ENCODE measurements around the gene UFC1.

The UFC1 gene

DNA sequence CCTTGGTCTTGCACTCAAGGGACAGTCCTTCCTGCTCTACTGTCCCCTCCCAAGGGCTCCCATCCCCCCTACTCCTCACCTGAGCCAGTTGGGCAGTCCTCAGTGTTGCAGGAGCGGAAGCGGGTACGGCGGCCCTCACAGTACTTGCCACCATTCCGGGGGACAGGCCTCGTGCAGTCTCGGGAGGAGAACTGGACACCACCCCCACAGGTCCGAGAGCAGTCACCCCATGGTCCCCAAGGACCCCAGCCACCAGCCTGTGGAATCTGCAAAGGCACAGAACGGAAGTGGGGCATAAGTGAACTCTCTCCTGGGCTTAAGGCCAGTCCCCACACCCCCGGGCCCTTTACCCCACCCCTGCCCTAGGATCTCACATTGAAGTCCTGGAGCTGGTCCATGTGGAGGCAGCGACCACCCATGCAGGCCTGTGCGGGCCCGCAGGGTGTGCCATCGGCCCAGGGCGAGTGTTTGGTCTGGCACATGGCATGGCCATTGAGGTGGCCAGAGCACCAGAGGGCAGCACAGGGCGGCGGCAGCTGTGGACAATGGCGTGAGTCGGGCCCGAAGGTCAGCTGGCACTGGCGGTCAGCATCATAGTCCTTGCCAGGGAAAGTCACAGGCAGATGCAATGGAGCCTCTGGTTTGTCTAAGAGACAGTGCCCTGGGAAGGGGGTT is 39.9 kb downstream of the UFC1 start:
- DNase-seq (ENCODE audit: low read depth), result no peak

GRCh38 chr1:161195171-161195570 is 41.4 kb downstream of the UFC1 start:
- DNase-seq (ENCODE audit: low read depth), result no peak

- no peak for DNase-seq (ENCODE audit: low read depth)
Measured at GRCh38 chr1:161196111-161196510, 42.3 kb downstream of the UFC1 start.

- DNase-seq (ENCODE audit: low read depth), result no peak
Measured at GRCh38 chr1:161196521-161197451, 43.0 kb downstream of the UFC1 start.

GRCh38 chr1:161197560-161198193 is 43.9 kb downstream of the UFC1 start:
- DNase-seq (ENCODE audit: low read depth), result no peak

- no peak for DNase-seq (ENCODE audit: low read depth)
Measured at GRCh38 chr1:161198194-161198896, 44.6 kb downstream of the UFC1 start.

DNA sequence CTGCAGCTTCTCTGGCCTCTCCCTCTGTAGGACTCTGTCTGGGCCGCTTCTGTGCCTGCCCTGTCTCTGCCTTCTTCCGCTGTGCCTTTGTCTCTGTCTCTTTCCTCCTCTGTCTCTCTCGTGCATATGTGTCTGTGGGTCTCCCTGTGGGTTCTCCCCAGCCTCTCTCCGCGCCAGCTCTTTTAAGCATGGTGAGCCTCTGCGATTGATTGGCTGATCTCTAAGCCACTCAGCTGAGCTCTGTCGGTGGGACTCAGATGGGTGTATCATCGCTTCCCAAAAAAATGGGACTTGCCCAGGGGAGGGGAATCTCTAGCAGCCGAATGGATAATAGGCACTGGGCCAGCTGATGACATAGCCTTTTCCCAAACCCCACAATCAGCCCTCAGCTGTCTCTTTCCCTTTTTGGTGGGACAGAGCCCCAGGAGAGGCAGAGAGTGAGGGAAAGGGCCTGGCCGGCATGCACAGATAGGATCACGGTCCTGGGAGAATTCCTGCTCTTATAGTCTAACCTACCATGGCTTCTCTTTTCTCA is 45.2 kb downstream of the UFC1 start, which contains the start of gene ADAMTS4:
Gene ADAMTS4, minus strand, starts transcription at position 158 of the 535 bp plus-strand sequence. CDS start 427 bp downstream, outside the sequence.
- DNase-seq (ENCODE audit: low read depth), result no peak

- no peak for DNase-seq (ENCODE audit: low read depth)
Measured at GRCh38 chr1:161199506-161200139, 45.8 kb downstream of the UFC1 start.

DNA sequence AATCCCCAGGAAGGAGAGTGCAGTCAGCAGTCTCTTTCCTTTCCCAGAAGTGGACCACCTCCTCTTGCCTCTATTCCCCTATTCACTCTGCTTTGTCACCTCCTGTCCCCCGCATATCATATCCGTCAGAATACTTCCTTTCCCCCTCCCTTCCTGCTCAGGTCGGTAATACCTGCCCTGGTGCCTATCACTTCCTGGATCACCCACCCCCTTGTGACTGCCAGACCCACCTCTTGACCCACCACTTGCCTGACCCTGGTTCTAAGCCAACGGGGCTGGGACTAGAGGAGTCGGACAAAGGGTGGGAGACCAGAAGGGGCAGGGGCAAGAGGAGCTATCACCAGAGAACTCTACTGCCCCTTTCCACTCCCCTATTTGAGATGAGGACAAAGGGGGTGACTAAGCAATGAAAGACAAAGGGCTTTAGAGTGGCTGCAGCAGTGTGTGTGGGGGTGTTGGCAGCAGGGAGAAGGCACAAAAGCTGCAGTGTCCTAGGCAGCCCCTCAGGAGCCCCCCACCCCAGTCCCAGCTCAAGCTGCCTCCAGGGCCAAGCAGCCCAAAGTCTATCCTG is 46.7 kb downstream of the UFC1 start:
- DNase-seq (ENCODE audit: low read depth), result no peak

DNA sequence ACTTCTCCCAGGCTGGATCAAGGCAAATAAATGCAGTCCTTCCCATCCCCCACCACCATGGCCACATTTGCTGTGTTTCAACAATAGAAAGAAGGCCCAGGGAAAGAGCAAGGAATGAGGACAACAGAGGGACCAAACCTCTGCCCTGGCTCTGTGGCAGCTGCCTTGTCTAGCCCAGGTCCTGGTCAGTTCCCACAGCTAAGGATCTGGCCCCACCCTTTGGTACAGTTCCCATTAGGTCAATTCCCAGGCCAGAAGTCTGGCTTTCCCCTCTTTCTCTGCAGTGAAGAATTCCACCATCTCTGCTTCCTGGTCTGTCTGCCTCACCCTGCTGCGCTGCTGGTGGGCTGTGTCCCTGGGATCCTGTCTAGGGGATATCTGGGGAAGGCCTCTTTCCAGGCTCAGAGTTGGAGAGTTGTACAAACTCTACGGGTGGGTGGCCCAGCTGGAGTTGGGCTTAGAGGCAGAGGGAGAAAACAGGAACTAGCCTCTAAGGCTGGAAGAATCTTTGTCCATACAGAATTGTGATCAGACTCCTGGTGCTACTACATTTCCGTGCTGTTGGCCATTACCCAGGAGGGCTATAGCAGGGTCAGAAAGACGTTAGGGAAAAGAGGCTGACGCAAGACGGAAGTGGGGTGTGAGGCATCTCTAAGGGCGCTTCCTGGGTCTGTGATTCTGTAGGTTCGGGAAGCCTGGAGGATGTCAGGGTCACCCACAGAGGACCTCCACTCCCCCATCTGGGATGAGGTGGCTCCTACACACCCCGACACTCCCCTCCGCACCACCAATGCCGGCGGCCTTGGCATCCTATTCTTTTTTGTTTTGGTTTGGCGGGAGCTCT is 47.4 kb downstream of the UFC1 start:
- no peak for DNase-seq (ENCODE audit: low read depth)

DNA sequence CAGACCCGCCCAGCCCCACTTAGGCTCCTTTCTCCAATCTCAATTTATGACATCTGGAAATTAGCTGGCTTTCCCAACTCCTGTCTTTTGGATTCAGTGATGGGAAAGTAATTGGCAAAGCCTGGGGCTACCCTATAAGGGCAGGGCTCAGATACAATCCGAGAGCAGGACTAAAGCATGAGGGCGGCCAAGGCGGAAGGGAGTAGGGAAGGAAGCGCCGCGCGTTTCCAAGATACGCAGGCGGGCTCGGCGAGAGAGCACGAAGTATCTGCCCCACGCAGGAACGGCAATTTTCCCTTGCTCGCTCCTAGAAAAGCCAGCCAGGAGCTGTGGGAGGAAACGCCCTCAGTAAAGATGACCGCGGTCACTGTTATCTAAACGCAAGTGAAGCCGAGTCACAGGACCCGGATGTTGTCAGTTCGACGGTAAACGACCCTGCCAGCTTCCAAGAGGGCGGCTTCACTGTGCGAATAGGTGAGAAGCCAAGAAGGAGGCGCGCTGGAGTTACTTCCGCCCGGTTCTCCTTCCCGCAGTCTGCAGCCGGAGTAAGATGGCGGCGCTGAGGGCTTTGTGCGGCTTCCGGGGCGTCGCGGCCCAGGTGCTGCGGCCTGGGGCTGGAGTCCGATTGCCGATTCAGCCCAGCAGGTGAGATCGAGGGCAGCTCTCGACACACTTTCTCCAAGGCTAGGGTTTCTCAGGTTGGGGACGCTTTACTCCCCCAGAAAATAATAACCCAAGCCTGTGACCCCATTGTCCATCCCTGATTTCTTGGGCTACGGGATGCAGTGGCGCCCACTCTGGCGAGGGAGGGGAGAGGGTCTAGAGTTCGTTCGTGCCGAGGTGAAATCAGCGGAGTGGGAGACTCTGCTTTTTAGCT is 48.3 kb downstream of the UFC1 start, which contains the start of gene NDUFS2:
Gene NDUFS2, plus strand, starts transcription at position 532 of the 877 bp plus-strand sequence. Its CDS starts 19 bp downstream, at position 551.
- DNase-seq (ENCODE audit: low read depth), result peak; percentile 93

DNA sequence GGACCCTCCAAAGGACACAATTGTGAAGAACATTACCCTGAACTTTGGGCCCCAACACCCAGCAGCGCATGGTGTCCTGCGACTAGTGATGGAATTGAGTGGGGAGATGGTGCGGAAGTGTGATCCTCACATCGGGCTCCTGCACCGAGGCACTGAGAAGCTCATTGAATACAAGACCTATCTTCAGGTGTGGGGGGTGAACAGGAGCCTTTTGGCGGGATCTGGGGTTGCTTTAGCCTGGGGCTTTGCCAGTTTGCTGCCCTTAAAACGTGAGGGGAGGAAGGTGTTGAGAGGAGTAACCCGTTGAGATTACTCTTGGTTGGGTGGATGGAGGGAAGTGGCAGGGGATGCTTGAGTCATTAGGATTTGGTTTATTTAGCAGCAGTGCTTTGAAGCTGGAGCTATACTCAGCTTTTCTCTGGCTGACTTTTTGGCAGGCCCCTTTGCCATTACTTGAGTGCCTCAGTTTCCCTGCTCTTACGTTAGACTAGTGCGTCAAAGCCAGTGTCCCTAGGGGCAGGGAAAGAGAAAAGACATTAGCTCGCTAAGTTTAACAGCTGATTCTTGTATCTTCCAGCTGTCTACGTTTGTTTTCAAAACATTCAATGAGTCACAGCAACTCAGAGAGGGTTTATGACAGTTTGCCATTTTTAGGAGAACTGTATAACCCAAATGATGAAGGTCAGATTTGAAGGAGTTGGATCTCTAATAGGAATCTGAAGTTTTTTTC is 52.8 kb downstream of the UFC1 start:
- DNase-seq (ENCODE audit: low read depth), result no peak

- no peak for DNase-seq (ENCODE audit: low read depth)
Measured at GRCh38 chr1:161207173-161207572, 53.4 kb downstream of the UFC1 start.
